ENCODE results near the gene FMR1.

Gene FMR1

DNA sequence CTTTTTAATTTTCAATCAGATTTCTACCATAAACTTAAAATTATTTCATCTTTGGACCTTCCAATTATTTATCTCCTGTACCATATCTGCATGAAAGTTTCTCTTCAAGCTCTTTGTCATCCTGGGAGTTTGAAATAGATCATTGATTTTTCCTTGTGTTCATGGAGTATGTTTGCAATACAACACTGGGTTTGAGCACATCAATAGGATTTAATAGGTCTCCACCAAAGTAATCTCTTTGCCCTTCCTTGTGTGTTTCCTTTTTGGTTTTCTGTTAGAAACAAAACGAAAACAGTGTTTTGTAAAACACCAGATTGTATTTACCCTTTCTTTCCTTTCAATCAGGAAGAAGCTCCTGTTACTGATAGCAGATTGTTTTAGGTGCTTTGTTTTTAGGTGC, 11.9 kb downstream of the FMR1 start (continued):
- TF ChIP-seq ZNF423 (tag by site-specific recombination; IDR thresholded peaks at IDR 0.05) (no peak), ZNF677 (tag by site-specific recombination; IDR thresholded peaks at IDR 0.05) (no peak), EGR2 (tag by site-specific recombination; IDR thresholded peaks at IDR 0.05; ENCODE audit: low read depth) (no peak), YY2 (tag by site-specific recombination; IDR thresholded peaks at IDR 0.05) (no peak), TCF7L2 (IDR thresholded peaks at IDR 0.05; ENCODE audit: borderline replicate concordance, low read depth, low read length) (no peak)
- TF ChIP-seq, protein P1, sequence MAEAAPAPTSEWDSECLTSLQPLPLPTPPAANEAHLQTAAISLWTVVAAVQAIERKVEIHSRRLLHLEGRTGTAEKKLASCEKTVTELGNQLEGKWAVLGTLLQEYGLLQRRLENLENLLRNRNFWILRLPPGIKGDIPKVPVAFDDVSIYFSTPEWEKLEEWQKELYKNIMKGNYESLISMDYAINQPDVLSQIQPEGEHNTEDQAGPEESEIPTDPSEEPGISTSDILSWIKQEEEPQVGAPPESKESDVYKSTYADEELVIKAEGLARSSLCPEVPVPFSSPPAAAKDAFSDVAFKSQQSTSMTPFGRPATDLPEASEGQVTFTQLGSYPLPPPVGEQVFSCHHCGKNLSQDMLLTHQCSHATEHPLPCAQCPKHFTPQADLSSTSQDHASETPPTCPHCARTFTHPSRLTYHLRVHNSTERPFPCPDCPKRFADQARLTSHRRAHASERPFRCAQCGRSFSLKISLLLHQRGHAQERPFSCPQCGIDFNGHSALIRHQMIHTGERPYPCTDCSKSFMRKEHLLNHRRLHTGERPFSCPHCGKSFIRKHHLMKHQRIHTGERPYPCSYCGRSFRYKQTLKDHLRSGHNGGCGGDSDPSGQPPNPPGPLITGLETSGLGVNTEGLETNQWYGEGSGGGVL (tag by site-specific recombination; IDR thresholded peaks at IDR 0.05), result no peak

DNA sequence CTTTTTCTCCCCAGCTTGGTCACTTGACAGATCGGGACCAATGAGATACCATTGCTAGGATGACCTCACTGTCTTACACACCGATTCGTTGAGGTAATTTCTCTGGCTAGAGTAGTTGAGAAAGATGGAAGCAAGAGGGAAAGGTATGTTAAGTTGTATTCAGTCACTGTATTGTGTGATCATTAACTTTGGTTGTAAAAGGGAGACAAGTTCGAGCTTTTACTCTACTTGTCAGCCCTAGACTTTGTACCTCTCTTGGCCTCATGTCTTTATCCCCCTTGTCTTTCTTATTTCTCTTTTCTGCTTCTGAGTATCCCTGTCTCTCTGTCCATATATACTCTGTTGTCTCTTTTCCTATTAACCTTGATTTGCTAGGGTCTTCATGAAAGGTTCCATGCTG, 15.5 kb downstream of the FMR1 start:
- TF ChIP-seq ZNF530 (tag by site-specific recombination; IDR thresholded peaks at IDR 0.05; ENCODE audit: low read depth) (no peak), SP3 (tag by site-specific recombination; IDR thresholded peaks at IDR 0.05) (no peak)
- CTCF ChIA-PET, result no interaction called here
- Histone ChIP-seq H3K4me1 (ENCODE audit: control insufficient read depth, insufficient read depth, low read length) (no peaks in the 10 kb centered on the region), H3K27ac (ENCODE audit: extremely low read depth, low read depth, low read length) (no peak overlapping the region), H3K9me3 (ENCODE audit: control insufficient read depth, insufficient read depth, low read depth, low read length) (no peaks in the 10 kb centered on the region), H3K4me3 (ENCODE audit: low read depth, low read length) (no peak overlapping the region), H3K36me3 (ENCODE audit: control insufficient read depth in 2 of 2, insufficient read depth in 1 of 2, low read length in 2 of 2) (peaks cover 28 to 67% of the 10 kb centered on the region in 2 experiments)
- POLR2A ChIA-PET, result no interaction called here

DNA sequence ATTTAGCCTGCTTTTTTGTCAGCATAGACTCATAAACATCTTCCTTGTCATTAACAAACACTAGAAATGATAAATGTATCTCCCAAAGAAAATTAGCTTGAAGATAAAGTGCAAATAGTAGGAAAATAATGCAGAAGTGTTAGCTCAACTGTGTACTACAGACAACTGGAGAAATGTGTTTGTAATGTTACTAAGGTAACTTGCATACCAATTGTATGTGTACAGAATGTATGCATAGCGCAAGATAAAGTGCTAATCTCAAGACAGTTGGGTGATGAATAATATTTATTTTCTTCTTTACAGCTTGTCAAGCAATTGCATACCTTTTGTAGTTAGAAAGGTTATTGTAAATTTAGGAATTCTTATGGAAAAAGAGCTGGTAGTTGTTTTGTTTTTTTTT, 22.1 kb downstream of the FMR1 start:
- no peak overlapping the region for H3K4me3 ChIP-seq (ENCODE audit: low read depth, low read length)
- H3K27ac ChIP-seq (ENCODE audit: extremely low read depth, low read depth, low read length), result no peak overlapping the region
- H3K36me3 ChIP-seq (ENCODE audit: control insufficient read depth in 2 of 2, insufficient read depth in 1 of 2, low read length in 2 of 2), result peaks cover 60 to 92% of the 10 kb centered on the region in 2 experiments
- ChIA-PET CTCF (interaction anchor here (0.6 kb wide), 1 partner anchor 50 kb away, joined by 5 read pairs; no protein-coding TSS in a partner anchor), POLR2A (no interaction called here)
- no peaks in the 10 kb centered on the region for H3K9me3 ChIP-seq (ENCODE audit: control insufficient read depth, insufficient read depth, low read depth, low read length)
- TF ChIP-seq ZNF404 (tag by site-specific recombination; IDR thresholded peaks at IDR 0.05) (no peak), ZNF266 (tag by site-specific recombination; IDR thresholded peaks at IDR 0.05; ENCODE audit: low read depth) (no peak), HOXA7 (CRISPR knock-in tag; IDR thresholded peaks at IDR 0.05; ENCODE audit: borderline replicate concordance) (no peak), ZNF830 (tag by site-specific recombination; IDR thresholded peaks at IDR 0.05; ENCODE audit: low read depth) (no peak), ZNF138 (tag by site-specific recombination; IDR thresholded peaks at IDR 0.05; ENCODE audit: borderline replicate concordance) (no peak), ZNF121 (tag by site-specific recombination; IDR thresholded peaks at IDR 0.05) (no peak), ZNF37A (tag by site-specific recombination; IDR thresholded peaks at IDR 0.05) (no peak), ZNF626 (tag by site-specific recombination; IDR thresholded peaks at IDR 0.05) (no peak), TRIM28 (IDR thresholded peaks at IDR 0.05; ENCODE audit: borderline replicate concordance, low read length) (no peak), ZFP41 (tag by site-specific recombination; IDR thresholded peaks at IDR 0.05; ENCODE audit: borderline replicate concordance) (no peak), ZNF221 (tag by site-specific recombination; IDR thresholded peaks at IDR 0.05; ENCODE audit: borderline replicate concordance) (no peak), SCRT2 (tag by site-specific recombination; IDR thresholded peaks at IDR 0.05) (no peak), KLF1 (tag by site-specific recombination; IDR thresholded peaks at IDR 0.05) (no peak)
- TF ChIP-seq, protein P2, sequence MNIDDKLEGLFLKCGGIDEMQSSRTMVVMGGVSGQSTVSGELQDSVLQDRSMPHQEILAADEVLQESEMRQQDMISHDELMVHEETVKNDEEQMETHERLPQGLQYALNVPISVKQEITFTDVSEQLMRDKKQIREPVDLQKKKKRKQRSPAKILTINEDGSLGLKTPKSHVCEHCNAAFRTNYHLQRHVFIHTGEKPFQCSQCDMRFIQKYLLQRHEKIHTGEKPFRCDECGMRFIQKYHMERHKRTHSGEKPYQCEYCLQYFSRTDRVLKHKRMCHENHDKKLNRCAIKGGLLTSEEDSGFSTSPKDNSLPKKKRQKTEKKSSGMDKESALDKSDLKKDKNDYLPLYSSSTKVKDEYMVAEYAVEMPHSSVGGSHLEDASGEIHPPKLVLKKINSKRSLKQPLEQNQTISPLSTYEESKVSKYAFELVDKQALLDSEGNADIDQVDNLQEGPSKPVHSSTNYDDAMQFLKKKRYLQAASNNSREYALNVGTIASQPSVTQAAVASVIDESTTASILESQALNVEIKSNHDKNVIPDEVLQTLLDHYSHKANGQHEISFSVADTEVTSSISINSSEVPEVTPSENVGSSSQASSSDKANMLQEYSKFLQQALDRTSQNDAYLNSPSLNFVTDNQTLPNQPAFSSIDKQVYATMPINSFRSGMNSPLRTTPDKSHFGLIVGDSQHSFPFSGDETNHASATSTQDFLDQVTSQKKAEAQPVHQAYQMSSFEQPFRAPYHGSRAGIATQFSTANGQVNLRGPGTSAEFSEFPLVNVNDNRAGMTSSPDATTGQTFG (tag by site-specific recombination; IDR thresholded peaks at IDR 0.05; ENCODE audit: borderline replicate concordance), result no peak
- TF ChIP-seq, protein P3, sequence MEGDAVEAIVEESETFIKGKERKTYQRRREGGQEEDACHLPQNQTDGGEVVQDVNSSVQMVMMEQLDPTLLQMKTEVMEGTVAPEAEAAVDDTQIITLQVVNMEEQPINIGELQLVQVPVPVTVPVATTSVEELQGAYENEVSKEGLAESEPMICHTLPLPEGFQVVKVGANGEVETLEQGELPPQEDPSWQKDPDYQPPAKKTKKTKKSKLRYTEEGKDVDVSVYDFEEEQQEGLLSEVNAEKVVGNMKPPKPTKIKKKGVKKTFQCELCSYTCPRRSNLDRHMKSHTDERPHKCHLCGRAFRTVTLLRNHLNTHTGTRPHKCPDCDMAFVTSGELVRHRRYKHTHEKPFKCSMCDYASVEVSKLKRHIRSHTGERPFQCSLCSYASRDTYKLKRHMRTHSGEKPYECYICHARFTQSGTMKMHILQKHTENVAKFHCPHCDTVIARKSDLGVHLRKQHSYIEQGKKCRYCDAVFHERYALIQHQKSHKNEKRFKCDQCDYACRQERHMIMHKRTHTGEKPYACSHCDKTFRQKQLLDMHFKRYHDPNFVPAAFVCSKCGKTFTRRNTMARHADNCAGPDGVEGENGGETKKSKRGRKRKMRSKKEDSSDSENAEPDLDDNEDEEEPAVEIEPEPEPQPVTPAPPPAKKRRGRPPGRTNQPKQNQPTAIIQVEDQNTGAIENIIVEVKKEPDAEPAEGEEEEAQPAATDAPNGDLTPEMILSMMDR (tag by site-specific recombination; IDR thresholded peaks at IDR 0.05), result no peak
- TF ChIP-seq, protein P4, sequence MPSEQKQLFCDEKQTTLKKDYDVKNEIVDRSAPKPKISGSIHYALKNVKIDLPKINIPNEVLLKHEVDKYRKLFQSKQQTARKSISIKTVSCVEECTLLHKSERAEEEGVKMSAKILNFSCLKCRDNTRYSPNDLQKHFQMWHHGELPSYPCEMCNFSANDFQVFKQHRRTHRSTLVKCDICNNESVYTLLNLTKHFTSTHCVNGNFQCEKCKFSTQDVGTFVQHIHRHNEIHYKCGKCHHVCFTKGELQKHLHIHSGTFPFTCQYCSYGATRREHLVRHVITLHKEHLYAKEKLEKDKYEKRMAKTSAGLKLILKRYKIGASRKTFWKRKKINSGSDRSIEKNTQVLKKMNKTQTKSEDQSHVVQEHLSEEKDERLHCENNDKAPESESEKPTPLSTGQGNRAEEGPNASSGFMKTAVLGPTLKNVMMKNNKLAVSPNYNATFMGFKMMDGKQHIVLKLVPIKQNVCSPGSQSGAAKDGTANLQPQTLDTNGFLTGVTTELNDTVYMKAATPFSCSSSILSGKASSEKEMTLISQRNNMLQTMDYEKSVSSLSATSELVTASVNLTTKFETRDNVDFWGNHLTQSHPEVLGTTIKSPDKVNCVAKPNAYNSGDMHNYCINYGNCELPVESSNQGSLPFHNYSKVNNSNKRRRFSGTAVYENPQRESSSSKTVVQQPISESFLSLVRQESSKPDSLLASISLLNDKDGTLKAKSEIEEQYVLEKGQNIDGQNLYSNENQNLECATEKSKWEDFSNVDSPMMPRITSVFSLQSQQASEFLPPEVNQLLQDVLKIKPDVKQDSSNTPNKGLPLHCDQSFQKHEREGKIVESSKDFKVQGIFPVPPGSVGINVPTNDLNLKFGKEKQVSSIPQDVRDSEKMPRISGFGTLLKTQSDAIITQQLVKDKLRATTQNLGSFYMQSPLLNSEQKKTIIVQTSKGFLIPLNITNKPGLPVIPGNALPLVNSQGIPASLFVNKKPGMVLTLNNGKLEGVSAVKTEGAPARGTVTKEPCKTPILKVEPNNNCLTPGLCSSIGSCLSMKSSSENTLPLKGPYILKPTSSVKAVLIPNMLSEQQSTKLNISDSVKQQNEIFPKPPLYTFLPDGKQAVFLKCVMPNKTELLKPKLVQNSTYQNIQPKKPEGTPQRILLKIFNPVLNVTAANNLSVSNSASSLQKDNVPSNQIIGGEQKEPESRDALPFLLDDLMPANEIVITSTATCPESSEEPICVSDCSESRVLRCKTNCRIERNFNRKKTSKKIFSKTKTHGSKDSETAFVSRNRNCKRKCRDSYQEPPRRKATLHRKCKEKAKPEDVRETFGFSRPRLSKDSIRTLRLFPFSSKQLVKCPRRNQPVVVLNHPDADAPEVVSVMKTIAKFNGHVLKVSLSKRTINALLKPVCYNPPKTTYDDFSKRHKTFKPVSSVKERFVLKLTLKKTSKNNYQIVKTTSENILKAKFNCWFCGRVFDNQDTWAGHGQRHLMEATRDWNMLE (tag by site-specific recombination; conservative IDR thresholded peaks at IDR 0.05; ENCODE audit: low read depth), result no peak
- no peaks in the 10 kb centered on the region for H3K4me1 ChIP-seq (ENCODE audit: control insufficient read depth, insufficient read depth, low read length)

All from HEK293 (cell line).